IPS-20b (cell line): ENCODE data around the gene DIS3L2.
A peak's percentile ranks its signal among the peaks of the same experiment; 100 is the strongest.

Experiments used
- H3K27ac ChIP-seq: one replicate; pipeline ENCODE4 v1.5.1; 2013; ENCODE audit warnings: low read length
- H3K27me3 ChIP-seq: 2 replicates; pipeline ENCODE4 v1.6.1; 2013; ENCODE audit warnings: mild to moderate bottlenecking, low read length, inconsistent platforms; ENCODE audit not compliant: insufficient read depth
- H3K36me3 ChIP-seq: 2 replicates; pipeline ENCODE4 v1.6.1; 2013; ENCODE audit warnings: low read depth, mild to moderate bottlenecking, inconsistent platforms, low read length, moderate library complexity; ENCODE audit not compliant: insufficient read depth
- H3K4me1 ChIP-seq: 2 replicates; pipeline ENCODE4 v1.6.1; 2013; ENCODE audit warnings: mild to moderate bottlenecking, control low read depth, inconsistent platforms, low read length, moderate library complexity; ENCODE audit not compliant: insufficient read depth
- H3K4me3 ChIP-seq: 2 replicates; pipeline ENCODE4 v1.5.1; 2013; ENCODE audit warnings: mild to moderate bottlenecking, low read length, inconsistent platforms
- H3K9ac ChIP-seq: 2 replicates; pipeline ENCODE4 v1.6.1; 2013; ENCODE audit warnings: low read depth, mild to moderate bottlenecking, inconsistent platforms, low read length, moderate library complexity
- H3K9me3 ChIP-seq: 2 replicates; pipeline ENCODE4 v1.6.1; 2013; ENCODE audit warnings: mild to moderate bottlenecking, low read depth, low read length, inconsistent platforms; ENCODE audit not compliant: insufficient read depth

DIS3L2 gene

GRCh38 chr2:231966886-231967285 is 5.4 kb downstream of the DIS3L2 start:
- no peak overlapping the region for H3K9ac ChIP-seq
- H3K27ac ChIP-seq: no peak overlapping the region
- peaks cover 7% of the 10 kb centered on the region; the same call in 1 of the 2 replicates for H3K9me3 ChIP-seq
- H3K27me3 ChIP-seq: no peaks in the 10 kb centered on the region
- no peaks in the 10 kb centered on the region for H3K4me1 ChIP-seq
- H3K36me3 ChIP-seq: no peaks in the 10 kb centered on the region
- H3K4me3 ChIP-seq: no peak overlapping the region

- H3K27me3 ChIP-seq: no peaks in the 10 kb centered on the region
- H3K27ac ChIP-seq: no peak overlapping the region
- H3K9ac ChIP-seq: no peak overlapping the region
- no peaks in the 10 kb centered on the region for H3K4me1 ChIP-seq
- no peaks in the 10 kb centered on the region for H3K36me3 ChIP-seq
- H3K9me3 ChIP-seq: peaks cover 7% of the 10 kb centered on the region; the same call in 1 of the 2 replicates
- no peak overlapping the region for H3K4me3 ChIP-seq
Observed at GRCh38 chr2:231968820-231969219, 7.3 kb downstream of the DIS3L2 start.

GRCh38 chr2:231970461-231970860 is 8.9 kb downstream of the DIS3L2 start:
- Histone ChIP-seq H3K9me3 (peaks cover 7% of the 10 kb centered on the region; the same call in 1 of the 2 replicates), H3K9ac (no peak overlapping the region), H3K36me3 (no peaks in the 10 kb centered on the region), H3K4me1 (no peaks in the 10 kb centered on the region), H3K27ac (no peak overlapping the region), H3K4me3 (no peak overlapping the region), H3K27me3 (no peaks in the 10 kb centered on the region)

GRCh38 chr2:231975001-231975400 is 13.5 kb downstream of the DIS3L2 start:
- no peaks in the 10 kb centered on the region for H3K36me3 ChIP-seq
- no peaks in the 10 kb centered on the region for H3K9me3 ChIP-seq
- H3K4me1 ChIP-seq: 0 out of 2 replicates have a peak, but pooled peaks cover 7% of the 10 kb centered on the region
- H3K27ac ChIP-seq: no peak overlapping the region
- H3K4me3 ChIP-seq: no peak overlapping the region
- no peak overlapping the region for H3K9ac ChIP-seq
- H3K27me3 ChIP-seq: no peaks in the 10 kb centered on the region

- no peaks in the 10 kb centered on the region for H3K36me3 ChIP-seq
- no peak overlapping the region for H3K9ac ChIP-seq
- H3K9me3 ChIP-seq: no peaks in the 10 kb centered on the region
- H3K4me3 ChIP-seq: no peak overlapping the region
- H3K27me3 ChIP-seq: no peaks in the 10 kb centered on the region
- no peak overlapping the region for H3K27ac ChIP-seq
- 0 out of 2 replicates have a peak, but pooled peaks cover 7% of the 10 kb centered on the region for H3K4me1 ChIP-seq
Observed at GRCh38 chr2:231977430-231977829, 15.9 kb downstream of the DIS3L2 start.

GRCh38 chr2:231984992-231985391 is 23.5 kb downstream of the DIS3L2 start:
- Histone ChIP-seq H3K9ac (no peak overlapping the region), H3K4me1 (peaks cover 7% of the 10 kb centered on the region; the same call in 1 of the 2 replicates), H3K27ac (no peak overlapping the region), H3K4me3 (no peak overlapping the region), H3K27me3 (no peaks in the 10 kb centered on the region), H3K9me3 (no peaks in the 10 kb centered on the region), H3K36me3 (no peaks in the 10 kb centered on the region)

GRCh38 chr2:231985823-231986261 is 24.3 kb downstream of the DIS3L2 start:
- Histone ChIP-seq H3K27ac (no peak overlapping the region), H3K9me3 (no peaks in the 10 kb centered on the region), H3K4me3 (peak overlapping the region; percentile 30; the same call in 1 of the 2 replicates), H3K27me3 (no peaks in the 10 kb centered on the region), H3K36me3 (no peaks in the 10 kb centered on the region), H3K4me1 (peaks cover 12% of the 10 kb centered on the region; the same call in 1 of the 2 replicates), H3K9ac (peak overlapping the region; percentile 50; the same call in 1 of the 2 replicates)

- H3K27me3 ChIP-seq: no peaks in the 10 kb centered on the region
- peaks cover 12% of the 10 kb centered on the region; the same call in 1 of the 2 replicates for H3K4me1 ChIP-seq
- H3K27ac ChIP-seq: no peak overlapping the region
- H3K4me3 ChIP-seq: no peak overlapping the region
- no peaks in the 10 kb centered on the region for H3K36me3 ChIP-seq
- H3K9me3 ChIP-seq: no peaks in the 10 kb centered on the region
- no peak overlapping the region for H3K9ac ChIP-seq
Observed at GRCh38 chr2:231987124-231987727, 25.7 kb downstream of the DIS3L2 start.

- no peak overlapping the region for H3K9ac ChIP-seq
- H3K9me3 ChIP-seq: no peaks in the 10 kb centered on the region
- no peak overlapping the region for H3K27ac ChIP-seq
- no peaks in the 10 kb centered on the region for H3K36me3 ChIP-seq
- H3K27me3 ChIP-seq: no peaks in the 10 kb centered on the region
- H3K4me1 ChIP-seq: peaks cover 12% of the 10 kb centered on the region; the same call in 1 of the 2 replicates
- no peak overlapping the region for H3K4me3 ChIP-seq
Observed at GRCh38 chr2:231988179-231988866, 26.8 kb downstream of the DIS3L2 start.

GRCh38 chr2:231991664-231992063 is 30.2 kb downstream of the DIS3L2 start:
- Histone ChIP-seq H3K9me3 (no peaks in the 10 kb centered on the region), H3K27me3 (no peaks in the 10 kb centered on the region), H3K36me3 (no peaks in the 10 kb centered on the region), H3K9ac (no peak overlapping the region), H3K4me3 (no peak overlapping the region), H3K4me1 (peaks cover 9% of the 10 kb centered on the region; the same call in 1 of the 2 replicates), H3K27ac (no peak overlapping the region)

- no peaks in the 10 kb centered on the region for H3K36me3 ChIP-seq
- no peaks in the 10 kb centered on the region for H3K27me3 ChIP-seq
- peaks cover 9% of the 10 kb centered on the region; the same call in 1 of the 2 replicates for H3K4me1 ChIP-seq
- no peaks in the 10 kb centered on the region for H3K9me3 ChIP-seq
- no peak overlapping the region for H3K9ac ChIP-seq
- H3K27ac ChIP-seq: no peak overlapping the region
- H3K4me3 ChIP-seq: no peak overlapping the region
Observed at GRCh38 chr2:231992888-231993287, 31.4 kb downstream of the DIS3L2 start.
